H1 (cell line): ENCODE measurements around the gene ZBED4. TPM values are rescaled to one million over a fixed set of nuclear protein-coding genes. Genes with fewer than 3 reads are reported as not detected.

Source experiments
- POLR2AphosphoS5 ChIP-seq: IDR thresholded peaks from 2 replicates; pipeline ENCODE4 v1.6.1; 2011; ENCODE audit warnings: low read depth, low read length
- SIN3A ChIP-seq, 2 experiments: IDR thresholded peaks in 1 of 2; conservative IDR thresholded peaks in 1 of 2; 2 replicates each; pipeline ENCODE4 v1.6.1; 2011 to 2012; ENCODE audit warnings: low read length in 2 of 2, improper control_type of control experiment in 1 of 2, low read depth in 1 of 2, mild to moderate bottlenecking in 1 of 2
- TAF1 ChIP-seq: IDR thresholded peaks from 2 replicates; pipeline ENCODE4 v1.6.1; 2011; ENCODE audit warnings: mild to moderate bottlenecking, low read depth, low read length
- polyA plus RNA-seq, 7 experiments: library from polyadenylated mRNA; depleted of rRNA in 3 of 7; stranded (reverse) in 5 of 7; unstranded in 2 of 7; fragments of >200 nt in 5 of 7; fragments of 200-250 nt in 2 of 7; gene quantifications; 1 replicate in 5 of 7; 2 replicates in 1 of 7; 4 replicates in 1 of 7; pipeline versions ENCODE4 v1.2.1 to v1.2.3, GENCODE V29; 2011 to 2013; ENCODE audit warnings: missing spikeins in 2 of 7, mixed read lengths in 2 of 7
- total RNA-seq: library from RNA; stranded (reverse); fragmentation: NEBNext Ultra II Directional; extraction: Animal tissue kit (Norgen Biotek cat#: 25700); gene quantifications from 2 replicates; pipeline ENCODE4 v1.2.1, GENCODE V29; 2021
- TF ChIP-seq, protein P1 (sequence below): fragments of 300-600 bp; sonication (generic); IDR thresholded peaks from 2 replicates; pipeline ENCODE4 v1.7.1; 2012; ENCODE audit warnings: low read length, moderate library complexity, mild to moderate bottlenecking, inconsistent platforms; ENCODE audit not compliant: insufficient replicate concordance

The ZBED4 gene
- total and polyA plus RNA-seq, 2 of the 8 experiments (the other 6 are each of a cell fraction or from before 2014, with no cell fraction given), result 11.0 to 28.3 TPM

DNA sequence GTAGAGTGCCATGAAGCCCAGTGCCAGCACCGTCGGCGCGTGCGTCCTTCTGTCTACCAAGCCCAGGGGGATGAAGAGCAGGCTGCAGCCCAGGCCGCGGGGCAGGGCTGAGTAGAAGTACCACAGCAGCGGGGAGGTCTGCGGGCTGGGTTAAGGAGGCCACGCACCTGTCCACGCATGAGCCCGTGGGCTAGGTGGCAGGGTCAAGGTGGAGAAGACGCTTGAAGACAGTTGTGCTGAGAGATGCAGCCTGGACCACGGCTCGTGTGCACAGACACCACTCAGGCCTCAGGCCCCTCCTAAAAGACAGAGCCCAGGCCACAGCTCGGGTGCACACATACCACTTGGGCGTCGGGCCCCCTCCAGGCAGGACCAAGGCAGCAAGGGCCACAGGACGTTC lies 54.2 kb downstream of the ZBED4 start (continued):
- TF ChIP-seq POLR2AphosphoS5 (no peak), TAF1 (no peak), SIN3A (conservative IDR thresholded peaks at IDR 0.05 in 1 of 2, IDR thresholded peaks at IDR 0.05 in 1 of 2; ENCODE audit: low read depth in 1 of 2, low read length in 2 of 2) (no peak)
- TF ChIP-seq, protein P1, sequence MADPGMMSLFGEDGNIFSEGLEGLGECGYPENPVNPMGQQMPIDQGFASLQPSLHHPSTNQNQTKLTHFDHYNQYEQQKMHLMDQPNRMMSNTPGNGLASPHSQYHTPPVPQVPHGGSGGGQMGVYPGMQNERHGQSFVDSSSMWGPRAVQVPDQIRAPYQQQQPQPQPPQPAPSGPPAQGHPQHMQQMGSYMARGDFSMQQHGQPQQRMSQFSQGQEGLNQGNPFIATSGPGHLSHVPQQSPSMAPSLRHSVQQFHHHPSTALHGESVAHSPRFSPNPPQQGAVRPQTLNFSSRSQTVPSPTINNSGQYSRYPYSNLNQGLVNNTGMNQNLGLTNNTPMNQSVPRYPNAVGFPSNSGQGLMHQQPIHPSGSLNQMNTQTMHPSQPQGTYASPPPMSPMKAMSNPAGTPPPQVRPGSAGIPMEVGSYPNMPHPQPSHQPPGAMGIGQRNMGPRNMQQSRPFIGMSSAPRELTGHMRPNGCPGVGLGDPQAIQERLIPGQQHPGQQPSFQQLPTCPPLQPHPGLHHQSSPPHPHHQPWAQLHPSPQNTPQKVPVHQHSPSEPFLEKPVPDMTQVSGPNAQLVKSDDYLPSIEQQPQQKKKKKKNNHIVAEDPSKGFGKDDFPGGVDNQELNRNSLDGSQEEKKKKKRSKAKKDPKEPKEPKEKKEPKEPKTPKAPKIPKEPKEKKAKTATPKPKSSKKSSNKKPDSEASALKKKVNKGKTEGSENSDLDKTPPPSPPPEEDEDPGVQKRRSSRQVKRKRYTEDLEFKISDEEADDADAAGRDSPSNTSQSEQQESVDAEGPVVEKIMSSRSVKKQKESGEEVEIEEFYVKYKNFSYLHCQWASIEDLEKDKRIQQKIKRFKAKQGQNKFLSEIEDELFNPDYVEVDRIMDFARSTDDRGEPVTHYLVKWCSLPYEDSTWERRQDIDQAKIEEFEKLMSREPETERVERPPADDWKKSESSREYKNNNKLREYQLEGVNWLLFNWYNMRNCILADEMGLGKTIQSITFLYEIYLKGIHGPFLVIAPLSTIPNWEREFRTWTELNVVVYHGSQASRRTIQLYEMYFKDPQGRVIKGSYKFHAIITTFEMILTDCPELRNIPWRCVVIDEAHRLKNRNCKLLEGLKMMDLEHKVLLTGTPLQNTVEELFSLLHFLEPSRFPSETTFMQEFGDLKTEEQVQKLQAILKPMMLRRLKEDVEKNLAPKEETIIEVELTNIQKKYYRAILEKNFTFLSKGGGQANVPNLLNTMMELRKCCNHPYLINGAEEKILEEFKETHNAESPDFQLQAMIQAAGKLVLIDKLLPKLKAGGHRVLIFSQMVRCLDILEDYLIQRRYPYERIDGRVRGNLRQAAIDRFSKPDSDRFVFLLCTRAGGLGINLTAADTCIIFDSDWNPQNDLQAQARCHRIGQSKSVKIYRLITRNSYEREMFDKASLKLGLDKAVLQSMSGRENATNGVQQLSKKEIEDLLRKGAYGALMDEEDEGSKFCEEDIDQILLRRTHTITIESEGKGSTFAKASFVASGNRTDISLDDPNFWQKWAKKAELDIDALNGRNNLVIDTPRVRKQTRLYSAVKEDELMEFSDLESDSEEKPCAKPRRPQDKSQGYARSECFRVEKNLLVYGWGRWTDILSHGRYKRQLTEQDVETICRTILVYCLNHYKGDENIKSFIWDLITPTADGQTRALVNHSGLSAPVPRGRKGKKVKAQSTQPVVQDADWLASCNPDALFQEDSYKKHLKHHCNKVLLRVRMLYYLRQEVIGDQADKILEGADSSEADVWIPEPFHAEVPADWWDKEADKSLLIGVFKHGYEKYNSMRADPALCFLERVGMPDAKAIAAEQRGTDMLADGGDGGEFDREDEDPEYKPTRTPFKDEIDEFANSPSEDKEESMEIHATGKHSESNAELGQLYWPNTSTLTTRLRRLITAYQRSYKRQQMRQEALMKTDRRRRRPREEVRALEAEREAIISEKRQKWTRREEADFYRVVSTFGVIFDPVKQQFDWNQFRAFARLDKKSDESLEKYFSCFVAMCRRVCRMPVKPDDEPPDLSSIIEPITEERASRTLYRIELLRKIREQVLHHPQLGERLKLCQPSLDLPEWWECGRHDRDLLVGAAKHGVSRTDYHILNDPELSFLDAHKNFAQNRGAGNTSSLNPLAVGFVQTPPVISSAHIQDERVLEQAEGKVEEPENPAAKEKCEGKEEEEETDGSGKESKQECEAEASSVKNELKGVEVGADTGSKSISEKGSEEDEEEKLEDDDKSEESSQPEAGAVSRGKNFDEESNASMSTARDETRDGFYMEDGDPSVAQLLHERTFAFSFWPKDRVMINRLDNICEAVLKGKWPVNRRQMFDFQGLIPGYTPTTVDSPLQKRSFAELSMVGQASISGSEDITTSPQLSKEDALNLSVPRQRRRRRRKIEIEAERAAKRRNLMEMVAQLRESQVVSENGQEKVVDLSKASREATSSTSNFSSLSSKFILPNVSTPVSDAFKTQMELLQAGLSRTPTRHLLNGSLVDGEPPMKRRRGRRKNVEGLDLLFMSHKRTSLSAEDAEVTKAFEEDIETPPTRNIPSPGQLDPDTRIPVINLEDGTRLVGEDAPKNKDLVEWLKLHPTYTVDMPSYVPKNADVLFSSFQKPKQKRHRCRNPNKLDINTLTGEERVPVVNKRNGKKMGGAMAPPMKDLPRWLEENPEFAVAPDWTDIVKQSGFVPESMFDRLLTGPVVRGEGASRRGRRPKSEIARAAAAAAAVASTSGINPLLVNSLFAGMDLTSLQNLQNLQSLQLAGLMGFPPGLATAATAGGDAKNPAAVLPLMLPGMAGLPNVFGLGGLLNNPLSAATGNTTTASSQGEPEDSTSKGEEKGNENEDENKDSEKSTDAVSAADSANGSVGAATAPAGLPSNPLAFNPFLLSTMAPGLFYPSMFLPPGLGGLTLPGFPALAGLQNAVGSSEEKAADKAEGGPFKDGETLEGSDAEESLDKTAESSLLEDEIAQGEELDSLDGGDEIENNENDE, result no peak
- TF ChIP-seq, all 59 proteins: peak for 0
